Pons (tissue), 1 donor: ENCODE results near the gene TNFRSF6B.

Experiments used
- DNase-seq: peaks from one replicate; pipeline ENCODE4 v3.0.0-alpha.2; 2016; ENCODE audit warnings: low spot score

The TNFRSF6B gene

GRCh38 chr20:63686094-63686491 is 10.4 kb upstream of the TNFRSF6B start:
- no peak for DNase-seq

- peak; percentile 25 for DNase-seq
Measured at GRCh38 chr20:63686492-63687321, 9.7 kb upstream of the TNFRSF6B start.

GRCh38 chr20:63687419-63688178 is 8.9 kb upstream of the TNFRSF6B start:
- no peak for DNase-seq

GRCh38 chr20:63688228-63689045 is 8.0 kb upstream of the TNFRSF6B start:
- no peak for DNase-seq

- DNase-seq: no peak
Measured at GRCh38 chr20:63689046-63690002, 7.1 kb upstream of the TNFRSF6B start.

- no peak for DNase-seq
Measured at GRCh38 chr20:63690003-63690897, 6.2 kb upstream of the TNFRSF6B start.

GRCh38 chr20:63690898-63691710 is 5.3 kb upstream of the TNFRSF6B start:
- no peak for DNase-seq

GRCh38 chr20:63691711-63692435 is 4.6 kb upstream of the TNFRSF6B start:
- no peak for DNase-seq

GRCh38 chr20:63692436-63693082 is 3.9 kb upstream of the TNFRSF6B start:
- no peak for DNase-seq

- no peak for DNase-seq
Measured at GRCh38 chr20:63693083-63693732, 3.2 kb upstream of the TNFRSF6B start.

- DNase-seq: no peak
Measured at GRCh38 chr20:63693733-63694583, 2.5 kb upstream of the TNFRSF6B start.

GRCh38 chr20:63694584-63695423 is 1.6 kb upstream of the TNFRSF6B start:
- no peak for DNase-seq

- DNase-seq: no peak
Measured at GRCh38 chr20:63695424-63696305, 787 bp upstream of the TNFRSF6B start.

GRCh38 chr20:63696306-63696627 is 185 bp upstream of the TNFRSF6B start:
- DNase-seq: no peak

- DNase-seq: no peak
Measured at GRCh38 chr20:63697357-63697867, 960 bp downstream of the TNFRSF6B start.
